Bone marrow (tissue), 2 donors: Measurements from ENCODE around the gene LIMS1.
A peak's percentile ranks its signal among the peaks of the same experiment; 100 is the strongest.
"Not testable (repeated sequence)": the region's sequence is repeated elsewhere in the genome, so short reads cannot be mapped to it uniquely, and the experiment has no call there.

Experiments used
- DNase-seq, 2 donors: peaks; one replicate each; lab custom pipeline; 2025; lab: John Stamatoyannopoulos, UW

LIMS1 gene

GRCh38 chr2:108552566-108552965 is 18.3 kb downstream of the LIMS1 start:
- DNase-seq = no peak

DNA sequence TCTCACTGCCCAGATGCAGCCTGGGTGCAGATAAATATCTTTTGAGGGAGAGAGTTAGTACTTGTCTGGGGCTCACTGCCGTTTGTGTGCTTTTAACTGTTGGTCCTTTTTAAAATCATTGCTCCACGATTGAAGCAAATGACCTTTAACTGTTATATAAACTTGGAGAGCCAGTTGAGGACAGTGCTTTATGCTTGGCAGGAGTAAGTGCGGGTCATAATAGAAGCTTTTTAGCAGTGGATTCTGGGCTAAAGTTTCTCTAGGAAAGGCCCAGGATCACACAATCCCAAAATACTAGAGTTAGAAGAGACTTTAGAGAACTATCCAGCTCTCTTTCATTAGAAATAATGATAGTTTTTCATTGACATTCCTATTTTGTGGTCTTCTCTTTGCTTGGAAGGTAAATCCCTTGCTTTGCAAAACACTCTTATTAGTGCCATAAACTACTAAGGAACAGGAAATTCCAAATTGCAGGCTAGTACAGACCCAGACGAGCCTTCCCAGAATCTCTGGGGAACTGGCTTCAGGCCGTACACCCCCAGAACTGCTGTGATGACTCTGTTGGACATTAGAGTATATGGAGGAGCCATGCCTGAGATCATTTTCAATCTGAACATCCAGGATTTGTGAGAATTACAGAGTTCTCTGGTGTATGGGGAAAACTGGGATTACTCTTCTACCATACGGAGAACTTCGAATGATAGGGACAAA is 19.1 kb downstream of the LIMS1 start:
- no peak for DNase-seq

DNA sequence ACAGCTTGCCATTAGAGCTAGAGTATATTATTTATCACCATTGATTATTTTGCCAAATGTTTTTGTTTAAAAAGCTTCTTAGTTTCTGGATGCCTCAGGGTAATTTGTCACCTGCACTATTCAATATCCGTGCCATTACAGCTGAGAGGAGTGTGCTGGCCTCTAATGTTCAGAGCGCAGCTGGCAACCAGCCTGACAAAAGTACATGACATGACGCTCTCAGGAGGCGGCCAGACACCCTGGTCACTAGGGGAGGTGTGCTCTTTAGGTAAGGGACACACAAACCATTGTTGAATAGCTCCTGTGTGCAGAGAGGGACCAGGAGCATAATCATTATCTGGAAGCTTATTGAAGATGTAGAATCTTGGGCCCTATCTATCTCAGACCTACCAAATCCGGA is 20.3 kb downstream of the LIMS1 start:
- DNase-seq = no peak

- no peak for DNase-seq
These were observed 21.3 kb downstream of the LIMS1 start for GRCh38 chr2:108555572-108555971.

GRCh38 chr2:108556581-108556980 is 22.3 kb downstream of the LIMS1 start:
- not testable (repeated sequence) for DNase-seq

DNA sequence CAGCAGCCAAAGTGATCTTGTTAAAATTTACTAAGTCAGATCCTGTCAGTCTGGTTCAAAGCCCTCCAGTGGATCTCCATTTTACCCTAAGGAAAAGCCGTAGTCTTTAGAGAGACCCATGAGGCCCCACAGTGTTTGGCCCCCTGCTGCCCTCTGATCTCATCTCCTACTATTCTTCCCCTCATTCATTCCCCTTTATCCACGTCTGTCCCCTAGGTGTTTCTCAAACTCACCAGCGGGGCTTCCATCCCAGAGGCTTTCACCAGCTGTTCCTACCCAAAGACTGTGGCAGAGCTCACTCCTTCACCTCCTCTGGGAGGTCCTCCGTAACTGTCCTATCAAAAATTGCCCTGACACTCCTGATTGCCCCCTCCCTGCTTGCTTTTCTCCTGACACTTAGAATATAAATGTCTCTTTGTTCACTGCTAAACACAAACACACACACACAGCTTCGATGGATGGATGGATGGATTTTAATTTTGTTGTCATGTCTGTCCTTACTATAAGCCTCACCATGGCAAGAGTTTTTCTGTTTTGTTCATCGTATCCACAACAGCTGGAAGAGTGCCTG is 26.1 kb downstream of the LIMS1 start:
- no peak for DNase-seq

DNA sequence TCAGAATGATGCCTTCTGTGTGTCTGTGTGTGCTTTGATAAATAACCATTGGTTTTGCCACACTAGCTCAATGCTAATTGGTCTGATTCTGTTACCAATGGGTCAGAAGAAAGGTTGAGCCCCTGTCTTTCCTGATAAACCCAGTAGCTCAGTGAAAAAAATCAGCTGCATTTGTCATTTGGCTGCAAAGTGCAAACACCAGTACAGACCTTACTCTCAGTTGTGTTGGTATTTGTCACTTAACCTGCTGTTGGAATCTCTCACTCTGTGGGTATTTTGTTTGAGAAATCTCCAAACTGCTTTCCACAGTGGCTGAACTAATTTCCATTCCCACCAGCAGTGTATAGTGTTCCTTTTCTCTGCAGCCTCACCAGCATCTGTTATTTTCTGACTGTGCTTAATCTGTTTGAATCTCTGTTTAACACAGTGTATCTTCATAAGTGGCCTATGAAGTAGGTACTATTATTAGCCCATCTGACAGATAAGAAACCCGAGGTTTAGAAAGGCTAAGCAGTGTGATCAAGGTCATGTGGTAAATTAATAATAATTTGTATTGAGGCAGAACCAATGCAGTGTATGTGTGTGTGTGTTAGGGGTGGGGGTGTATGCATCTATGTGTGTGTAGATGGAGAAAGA is 26.7 kb downstream of the LIMS1 start:
- no peak for DNase-seq

DNA sequence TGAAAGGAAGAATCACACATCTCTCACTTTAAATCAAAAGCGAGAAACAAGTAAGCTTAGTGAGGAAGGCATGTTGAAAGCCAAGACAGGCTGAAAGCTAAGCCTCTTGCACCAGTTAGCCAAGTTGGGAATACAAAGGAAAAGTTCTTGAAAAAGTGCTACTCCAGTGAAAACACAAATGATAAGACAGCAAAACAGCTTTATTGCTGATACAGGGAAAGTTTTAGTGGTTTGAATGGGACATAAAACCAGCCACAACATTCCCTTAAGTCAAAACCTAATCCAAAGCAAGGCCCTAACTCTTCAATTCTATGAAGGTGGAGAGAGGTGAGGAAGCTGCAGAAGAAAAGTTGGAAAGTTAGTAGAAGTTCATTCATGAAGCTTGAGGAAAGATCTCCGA is 28.0 kb downstream of the LIMS1 start:
- no peak for DNase-seq

DNA sequence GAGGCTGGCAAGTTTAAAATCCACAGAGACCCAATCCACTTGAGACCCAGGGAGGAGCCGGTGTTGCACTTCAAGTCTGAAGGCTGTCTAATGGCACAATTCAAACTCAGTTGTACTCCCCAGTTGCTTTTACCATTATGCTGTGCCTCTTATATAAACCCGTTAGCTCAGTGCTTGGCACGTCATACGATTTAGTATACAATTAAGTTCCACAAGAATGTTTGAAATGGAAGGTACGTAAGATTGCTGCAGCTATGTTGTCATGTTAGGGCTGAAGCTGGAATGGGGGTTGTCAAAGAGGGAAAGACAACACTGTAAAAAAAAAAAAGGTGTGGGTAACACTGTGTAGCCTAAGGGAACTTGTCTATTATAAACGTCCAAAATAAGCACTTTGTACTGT is 30.2 kb downstream of the LIMS1 start:
- DNase-seq = no peak

DNA sequence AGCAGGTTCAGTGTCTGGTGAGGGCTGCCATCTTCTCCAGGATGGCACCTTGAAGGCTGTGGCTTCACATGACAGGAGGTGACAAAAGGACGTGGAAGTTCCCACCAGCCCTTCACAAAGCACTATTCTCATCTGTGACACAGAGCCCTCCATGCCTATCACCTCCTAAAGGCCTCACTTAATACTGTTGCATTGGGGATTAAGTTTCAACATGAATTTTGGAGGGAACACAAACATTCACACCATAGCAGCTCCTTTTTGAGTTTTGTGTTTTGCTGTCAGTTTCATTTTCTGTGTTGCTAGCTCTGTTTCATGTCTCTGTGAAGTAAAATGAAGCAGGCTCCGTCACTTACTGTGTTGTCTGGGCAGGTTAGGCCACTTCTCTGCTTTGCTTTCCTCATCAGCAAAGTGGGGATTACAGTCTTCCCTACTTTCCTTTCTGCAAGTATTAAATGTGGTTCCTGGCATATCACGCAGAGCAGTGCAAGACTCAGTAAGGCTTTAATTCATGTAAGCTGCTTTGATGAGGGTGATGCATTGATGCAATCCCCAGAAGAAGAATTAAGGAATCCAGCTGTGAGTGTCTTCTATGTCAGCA is 31.6 kb downstream of the LIMS1 start:
- no peak for DNase-seq

DNA sequence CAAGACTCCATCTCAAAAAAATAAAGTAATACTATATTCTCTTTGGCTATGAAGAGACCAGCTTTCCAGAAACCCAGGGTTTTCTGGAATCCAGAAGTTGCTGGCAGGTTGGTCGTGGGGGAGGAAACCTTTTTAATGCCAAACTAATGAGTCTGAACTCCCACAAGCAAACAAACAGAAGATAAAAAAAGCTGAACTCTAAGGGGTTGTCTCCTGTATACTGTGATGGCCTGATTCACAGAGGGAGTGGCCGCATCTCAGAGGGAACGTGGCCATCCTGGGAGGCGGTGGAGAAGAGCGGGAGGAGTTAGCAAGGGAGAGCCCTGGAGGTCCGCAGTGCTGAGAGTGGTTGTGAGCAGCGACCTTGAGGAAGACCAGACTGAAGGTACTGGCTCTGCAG is 36.1 kb downstream of the LIMS1 start:
- DNase-seq = no peak

DNA sequence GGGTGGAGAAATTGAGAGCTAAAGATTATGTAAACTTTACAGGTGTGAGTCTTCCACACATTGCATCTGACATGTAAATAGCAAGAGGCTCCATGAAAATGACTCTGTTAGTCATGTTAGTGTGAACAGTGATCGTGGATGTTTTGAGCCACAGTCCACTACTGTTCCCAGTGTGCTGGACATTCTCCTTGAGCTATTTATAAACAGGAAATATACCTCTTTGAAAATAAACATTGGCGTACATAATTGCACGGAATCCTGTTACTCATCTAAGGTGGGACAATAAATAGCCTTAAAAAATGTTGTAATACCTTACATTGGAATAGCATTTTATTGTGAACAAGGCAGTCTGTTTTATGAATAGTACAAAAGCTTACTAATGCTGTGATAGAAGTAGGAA is 37.0 kb downstream of the LIMS1 start:
- no peak for DNase-seq

GRCh38 chr2:108573061-108573460 is 38.8 kb downstream of the LIMS1 start:
- no peak for DNase-seq

DNA sequence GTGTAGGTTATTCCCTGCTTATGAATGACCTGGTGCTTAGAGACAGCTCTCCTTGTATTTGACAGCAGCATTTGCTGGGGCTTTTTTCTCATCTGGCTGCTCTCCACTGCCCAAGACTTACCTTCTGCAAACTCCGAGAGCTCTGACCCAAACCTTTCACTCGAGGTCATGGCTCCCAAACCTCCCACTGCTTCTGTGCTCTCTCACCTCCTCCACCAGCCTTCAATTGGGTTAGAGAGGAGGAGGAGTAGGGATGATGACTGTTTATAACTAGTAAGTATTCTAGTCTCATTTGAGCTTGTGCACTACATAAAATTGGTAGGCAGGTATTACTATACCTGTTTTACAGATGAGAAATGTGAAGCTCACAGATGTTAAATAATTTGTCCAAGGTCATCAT is 40.1 kb downstream of the LIMS1 start:
- no peak for DNase-seq

DNA sequence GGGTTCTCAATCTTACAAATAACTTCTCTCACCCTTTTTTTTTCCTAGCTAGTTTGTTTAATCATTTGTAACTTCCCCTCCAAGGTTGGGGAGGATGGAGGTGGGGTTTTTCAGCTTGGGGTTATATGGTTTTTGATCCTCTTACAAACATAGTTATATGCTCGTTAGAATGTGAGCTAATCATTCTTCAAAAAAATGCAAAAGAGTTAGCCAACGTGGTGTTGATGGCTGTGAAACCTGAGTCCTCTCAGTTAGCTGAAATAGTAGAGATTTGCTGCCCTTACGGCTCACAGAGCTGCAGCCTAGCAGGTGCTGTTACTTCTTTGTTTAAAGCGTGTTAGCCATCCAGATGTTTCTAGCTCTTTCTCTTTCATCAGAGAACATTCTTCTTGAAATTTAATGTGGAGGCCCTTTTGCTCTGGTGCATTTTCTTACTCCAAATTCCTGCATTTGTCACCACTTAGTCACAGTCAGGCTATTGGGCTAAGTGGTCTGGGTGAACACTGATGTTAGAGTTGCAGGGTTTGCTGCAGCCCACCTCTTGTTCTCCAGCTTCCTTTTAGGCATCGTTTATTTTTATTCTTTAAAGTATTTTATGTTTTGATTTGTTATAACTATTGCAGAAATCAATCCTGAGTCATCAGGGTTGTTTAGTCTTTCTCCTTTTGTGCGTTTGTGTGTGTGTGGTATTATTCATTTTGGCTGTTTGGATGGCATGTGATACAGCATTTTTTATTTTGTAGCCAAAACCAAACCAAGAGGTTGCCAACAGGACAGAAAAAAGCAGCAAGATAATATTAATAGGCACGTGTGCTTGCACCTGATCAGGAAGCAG is 41.1 kb downstream of the LIMS1 start:
- no peak for DNase-seq

DNA sequence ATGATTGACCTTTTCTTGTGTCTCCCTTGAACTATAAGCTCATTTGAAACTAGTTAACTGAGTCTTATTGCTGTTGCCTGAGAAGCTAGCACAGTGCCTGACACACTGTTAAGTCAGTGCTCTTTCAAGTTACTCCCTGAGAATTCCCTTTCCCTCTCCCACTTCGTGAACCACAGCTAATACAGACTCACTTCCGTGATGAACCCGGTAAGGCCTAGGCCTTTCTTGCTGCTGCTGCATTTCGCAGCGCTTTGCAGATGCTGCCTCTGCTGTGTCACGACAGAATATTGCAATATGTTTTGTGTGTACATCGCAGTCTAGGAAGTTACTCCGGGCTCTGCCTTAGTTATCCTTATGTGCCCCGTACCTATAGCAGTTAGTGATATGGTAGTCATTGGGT is 42.8 kb downstream of the LIMS1 start:
- DNase-seq = no peak

DNA sequence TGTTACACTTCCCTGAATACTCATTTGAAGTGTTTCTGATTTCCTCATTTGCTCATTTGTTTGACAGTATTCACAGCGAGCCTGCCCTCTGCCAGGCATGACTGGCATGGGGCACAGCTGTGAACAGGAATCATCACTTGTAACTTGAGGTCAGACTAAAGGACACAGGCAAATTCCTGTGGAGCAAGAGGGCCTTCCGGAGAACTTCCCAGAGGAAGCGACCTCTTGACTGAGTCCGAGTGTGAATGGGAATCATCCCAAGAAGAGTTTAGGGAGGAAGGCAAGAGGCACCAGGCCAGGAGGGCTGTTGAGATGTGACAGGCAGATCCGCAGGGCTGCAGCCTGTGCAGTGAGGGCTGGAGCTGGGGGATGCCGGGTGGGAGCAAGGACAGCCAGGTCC is 45.4 kb downstream of the LIMS1 start:
- DNase-seq = no peak

DNA sequence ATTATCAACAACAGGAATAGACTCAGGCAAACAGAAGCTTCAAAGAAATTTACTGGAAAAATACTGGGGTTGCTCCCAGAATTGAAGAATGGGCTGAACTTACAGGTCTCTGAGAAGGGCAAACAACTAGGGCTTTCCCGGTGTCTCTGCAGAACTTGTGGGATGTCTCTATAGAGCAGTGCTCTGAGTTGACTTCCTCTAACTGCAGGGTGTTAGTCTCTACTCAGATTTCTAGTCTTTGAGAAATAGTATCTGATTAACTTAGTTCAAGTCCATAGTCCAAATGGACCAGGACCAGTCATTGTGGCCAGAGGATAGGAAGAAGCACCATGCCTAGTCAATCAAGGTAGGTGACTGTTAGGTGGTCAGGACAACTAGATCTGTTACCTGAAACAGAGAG is 45.8 kb downstream of the LIMS1 start:
- DNase-seq = no peak

- DNase-seq = peak in 1 of 2 donors; percentile 64
These were observed 49.7 kb downstream of the LIMS1 start for GRCh38 chr2:108583903-108584520.

GRCh38 chr2:108585436-108585835 is 51.2 kb downstream of the LIMS1 start:
- DNase-seq = no peak

- no peak for DNase-seq
These were observed 51.8 kb downstream of the LIMS1 start for GRCh38 chr2:108586116-108586515.

DNA sequence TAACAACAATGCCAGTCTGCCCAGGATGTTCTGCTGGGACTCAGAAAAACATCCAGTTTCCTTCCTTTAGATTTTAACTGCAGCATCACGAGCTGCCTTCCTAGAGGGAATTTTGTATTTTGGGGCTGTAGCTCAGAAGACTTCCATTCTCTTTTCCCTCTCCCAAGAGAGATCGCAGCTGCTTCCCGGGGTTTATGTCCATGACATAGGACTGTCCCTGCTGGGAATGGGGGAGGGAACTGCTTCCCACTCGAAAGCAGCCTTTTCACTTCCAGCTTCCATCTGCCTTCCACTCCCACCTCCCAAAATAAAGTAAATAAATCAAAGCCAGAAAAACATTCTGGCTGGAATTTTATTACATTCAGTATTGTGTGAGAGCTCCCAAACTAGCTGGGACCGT is 52.4 kb downstream of the LIMS1 start:
- DNase-seq = no peak
